ENCODE measurements around the gene EARS2.
A peak's percentile ranks its signal among the peaks of the same experiment; 100 is the strongest.

EARS2 gene

DNA sequence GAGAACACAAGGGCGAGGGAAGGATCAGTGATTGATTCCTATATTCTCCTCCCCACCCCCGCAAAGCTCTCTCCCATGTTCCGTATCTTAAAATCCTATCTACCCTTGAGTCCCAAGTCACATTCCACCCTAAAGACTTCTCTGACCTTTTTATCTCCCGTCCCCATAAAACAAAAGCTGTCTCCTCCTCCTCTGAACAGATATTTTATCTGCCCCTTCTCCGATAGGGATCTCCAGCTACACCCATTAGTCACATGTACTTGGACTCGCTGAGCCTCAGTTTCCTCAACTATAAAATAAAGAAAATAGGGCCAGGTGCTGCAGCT, 59.6 kb downstream of the EARS2 start:
- no peak overlapping the region for H3K4me3 ChIP-seq
- H3K9me3 ChIP-seq (ENCODE audit: low read depth, low read length), result no peaks in the 10 kb centered on the region
- H3K27ac ChIP-seq, result peak overlapping the region; percentile 5; the same call in 1 of the 2 replicates
- DNase-seq (ENCODE audit: low read depth, low spot score), result no peak
- H3K36me3 ChIP-seq (ENCODE audit: insufficient read depth, low read length), result peaks cover 51% of the 10 kb centered on the region
- H3K9ac ChIP-seq (ENCODE audit: insufficient read length), result no peak overlapping the region
- no peak for TF ChIP-seq FOXP2 (optimal IDR thresholded peaks at IDR 0.05; ENCODE audit: control extremely low read depth, extremely low read length, insufficient read depth)
- no peak for TF ChIP-seq POLR2AphosphoS5 (IDR thresholded peaks at IDR 0.05; ENCODE audit: borderline replicate concordance, low read depth, low read length)
- TF ChIP-seq EZH2 (IDR thresholded peaks at IDR 0.05), result no peak

DNA sequence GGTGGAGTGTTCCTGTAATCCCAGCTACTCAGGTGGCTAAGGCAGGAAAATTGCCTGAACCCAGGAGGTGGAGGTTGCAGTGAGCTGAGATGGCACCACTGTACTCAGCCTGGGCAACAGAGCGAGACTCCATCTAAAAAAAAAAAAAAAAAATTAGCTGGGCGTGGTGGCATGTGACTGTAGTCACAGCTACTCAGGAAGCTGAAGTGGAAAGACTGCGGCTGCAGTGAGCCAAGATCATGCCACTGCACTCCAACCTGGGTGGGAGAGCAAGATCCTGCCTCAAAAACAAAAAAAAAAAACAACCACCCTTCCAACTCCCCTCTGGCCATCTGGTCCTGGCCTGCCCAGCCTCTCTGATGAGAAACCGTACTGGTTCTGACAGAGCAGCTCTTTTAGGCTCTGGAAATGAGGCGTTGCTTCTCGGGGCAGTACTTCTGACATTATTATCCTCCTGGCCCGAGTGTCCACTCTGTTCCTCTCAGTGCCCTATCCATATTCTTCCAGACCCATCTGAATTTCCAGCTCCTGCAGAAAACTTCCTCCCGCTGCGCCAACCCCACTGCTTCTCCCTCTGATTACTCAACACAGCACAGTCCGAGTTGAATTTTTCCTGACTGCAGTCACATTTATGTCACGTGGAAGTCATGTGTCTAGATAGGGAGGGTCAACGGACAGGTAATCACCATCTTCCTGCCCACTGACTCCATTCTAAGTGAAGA, 60.2 kb downstream of the EARS2 start:
- Histone ChIP-seq H3K9ac (ENCODE audit: insufficient read length) (no peak overlapping the region), H3K4me3 (no peak overlapping the region), H3K9me3 (ENCODE audit: low read depth, low read length) (no peaks in the 10 kb centered on the region), H3K27ac (peak overlapping the region; percentile 5; the same call in 1 of the 2 replicates), H3K36me3 (ENCODE audit: insufficient read depth, low read length) (peaks cover 51% of the 10 kb centered on the region)
- no peak for TF ChIP-seq POLR2AphosphoS5 (IDR thresholded peaks at IDR 0.05; ENCODE audit: borderline replicate concordance, low read depth, low read length)
- TF ChIP-seq EZH2 (IDR thresholded peaks at IDR 0.05), result no peak
- no peak for TF ChIP-seq FOXP2 (optimal IDR thresholded peaks at IDR 0.05; ENCODE audit: control extremely low read depth, extremely low read length, insufficient read depth)
- no peak for DNase-seq (ENCODE audit: low read depth, low spot score)

GRCh38 chr16:23495671-23496070, 61.5 kb downstream of the EARS2 start:
- no peak overlapping the region for H3K4me3 ChIP-seq
- no peaks in the 10 kb centered on the region for H3K9me3 ChIP-seq (ENCODE audit: low read depth, low read length)
- peaks cover 57% of the 10 kb centered on the region for H3K36me3 ChIP-seq (ENCODE audit: insufficient read depth, low read length)
- H3K9ac ChIP-seq (ENCODE audit: insufficient read length), result no peak overlapping the region
- DNase-seq (ENCODE audit: low read depth, low spot score), result no peak
- no peak for TF ChIP-seq POLR2AphosphoS5 (IDR thresholded peaks at IDR 0.05; ENCODE audit: borderline replicate concordance, low read depth, low read length)
- no peak for TF ChIP-seq EZH2 (IDR thresholded peaks at IDR 0.05)
- no peak for TF ChIP-seq FOXP2 (optimal IDR thresholded peaks at IDR 0.05; ENCODE audit: control extremely low read depth, extremely low read length, insufficient read depth)
- no peak overlapping the region for H3K27ac ChIP-seq

GRCh38 chr16:23494188-23494587, 63.0 kb downstream of the EARS2 start:
- TF ChIP-seq EZH2 (IDR thresholded peaks at IDR 0.05) (no peak), FOXP2 (optimal IDR thresholded peaks at IDR 0.05; ENCODE audit: control extremely low read depth, extremely low read length, insufficient read depth) (no peak), POLR2AphosphoS5 (IDR thresholded peaks at IDR 0.05; ENCODE audit: borderline replicate concordance, low read depth, low read length) (no peak)
- Histone ChIP-seq H3K36me3 (ENCODE audit: insufficient read depth, low read length) (peaks cover 70% of the 10 kb centered on the region), H3K9ac (ENCODE audit: insufficient read length) (no peak overlapping the region), H3K9me3 (ENCODE audit: low read depth, low read length) (no peaks in the 10 kb centered on the region), H3K27ac (no peak overlapping the region), H3K4me3 (no peak overlapping the region)
- no peak for DNase-seq (ENCODE audit: low read depth, low spot score)

- H3K9ac ChIP-seq (ENCODE audit: insufficient read length), result no peak overlapping the region
- H3K27ac ChIP-seq, result 0 out of 2 replicates have a peak overlapping the region, but pooled peaks have one; percentile 19
- DNase-seq (ENCODE audit: low read depth, low spot score), result no peak
- H3K9me3 ChIP-seq (ENCODE audit: low read depth, low read length), result no peaks in the 10 kb centered on the region
- peaks cover 89% of the 10 kb centered on the region for H3K36me3 ChIP-seq (ENCODE audit: insufficient read depth, low read length)
- TF ChIP-seq FOXP2 (optimal IDR thresholded peaks at IDR 0.05; ENCODE audit: control extremely low read depth, extremely low read length, insufficient read depth), result no peak
- no peak for TF ChIP-seq POLR2AphosphoS5 (IDR thresholded peaks at IDR 0.05; ENCODE audit: borderline replicate concordance, low read depth, low read length)
- TF ChIP-seq EZH2 (IDR thresholded peaks at IDR 0.05), result no peak
- H3K4me3 ChIP-seq, result no peak overlapping the region
Measured at GRCh38 chr16:23491490-23492391, 65.4 kb downstream of the EARS2 start.

- Histone ChIP-seq H3K4me3 (no peak overlapping the region), H3K36me3 (ENCODE audit: insufficient read depth, low read length) (peaks cover 92% of the 10 kb centered on the region), H3K27ac (no peak overlapping the region), H3K9me3 (ENCODE audit: low read depth, low read length) (no peaks in the 10 kb centered on the region), H3K9ac (ENCODE audit: insufficient read length) (no peak overlapping the region)
- TF ChIP-seq POLR2AphosphoS5 (IDR thresholded peaks at IDR 0.05; ENCODE audit: borderline replicate concordance, low read depth, low read length), result no peak
- TF ChIP-seq EZH2 (IDR thresholded peaks at IDR 0.05), result no peak
- no peak for TF ChIP-seq FOXP2 (optimal IDR thresholded peaks at IDR 0.05; ENCODE audit: control extremely low read depth, extremely low read length, insufficient read depth)
- no peak for DNase-seq (ENCODE audit: low read depth, low spot score)
Measured at GRCh38 chr16:23486480-23486879, 70.7 kb downstream of the EARS2 start.

DNA sequence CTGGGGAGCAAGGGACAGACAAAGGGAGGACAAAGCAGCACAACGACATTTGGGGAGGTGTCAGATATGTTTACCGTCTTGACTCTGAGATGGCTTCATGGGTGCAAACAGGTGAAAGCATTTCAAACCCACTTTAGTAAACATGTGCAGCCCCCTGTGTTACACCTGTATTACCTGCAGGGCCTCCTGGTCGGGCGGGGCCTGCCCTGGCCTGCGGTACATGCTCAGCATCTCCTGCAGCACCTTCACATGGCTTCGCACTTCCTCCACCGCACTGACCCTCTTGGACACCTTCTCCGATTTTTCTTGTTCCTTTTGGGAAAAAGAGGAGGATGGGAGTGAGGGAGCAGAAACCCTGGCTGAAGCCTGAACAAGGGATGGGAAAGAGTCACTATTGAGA, 71.3 kb downstream of the EARS2 start:
- H3K36me3 ChIP-seq (ENCODE audit: insufficient read depth, low read length), result peaks cover 92% of the 10 kb centered on the region
- DNase-seq (ENCODE audit: low read depth, low spot score), result no peak

DNA sequence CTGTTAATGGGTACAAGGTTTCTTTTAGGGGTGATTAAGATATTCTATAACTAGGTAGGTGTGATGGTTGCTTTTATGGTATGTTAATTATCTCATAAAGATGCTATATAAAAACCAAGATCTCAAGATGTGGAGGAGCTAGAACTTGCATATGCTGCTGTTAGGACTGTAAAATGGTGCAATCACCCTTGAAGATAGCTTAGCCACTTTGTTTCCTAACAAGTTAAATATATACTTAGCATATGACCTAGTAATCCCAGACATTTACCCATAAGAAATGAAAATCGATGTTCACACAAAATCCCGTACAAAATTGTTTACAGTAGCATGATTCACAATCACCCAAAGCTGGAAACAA, 71.9 kb downstream of the EARS2 start:
- no peak overlapping the region for H3K27ac ChIP-seq
- H3K9me3 ChIP-seq (ENCODE audit: low read depth, low read length), result no peaks in the 10 kb centered on the region
- TF ChIP-seq EZH2 (IDR thresholded peaks at IDR 0.05) (no peak), FOXP2 (optimal IDR thresholded peaks at IDR 0.05; ENCODE audit: control extremely low read depth, extremely low read length, insufficient read depth) (no peak), POLR2AphosphoS5 (IDR thresholded peaks at IDR 0.05; ENCODE audit: borderline replicate concordance, low read depth, low read length) (no peak)
- H3K36me3 ChIP-seq (ENCODE audit: insufficient read depth, low read length), result peaks cover 93% of the 10 kb centered on the region
- H3K4me3 ChIP-seq, result no peak overlapping the region
- no peak for DNase-seq (ENCODE audit: low read depth, low spot score)
- H3K9ac ChIP-seq (ENCODE audit: insufficient read length), result no peak overlapping the region

More for the DNA sequence above, 71.3 kb downstream of the EARS2 start:
- no peak overlapping the region for H3K27ac ChIP-seq
- no peak overlapping the region for H3K9ac ChIP-seq (ENCODE audit: insufficient read length)
- no peak overlapping the region for H3K4me3 ChIP-seq
- TF ChIP-seq EZH2 (IDR thresholded peaks at IDR 0.05) (no peak), FOXP2 (optimal IDR thresholded peaks at IDR 0.05; ENCODE audit: control extremely low read depth, extremely low read length, insufficient read depth) (no peak), POLR2AphosphoS5 (IDR thresholded peaks at IDR 0.05; ENCODE audit: borderline replicate concordance, low read depth, low read length) (no peak)
- no peaks in the 10 kb centered on the region for H3K9me3 ChIP-seq (ENCODE audit: low read depth, low read length)
